Measurements from ENCODE around the gene ST13. TPM values are rescaled to one million over a fixed set of nuclear protein-coding genes. Genes with fewer than 3 reads are reported as not detected.
"Not testable (repeated sequence)": the region's sequence is repeated elsewhere in the genome, so short reads cannot be mapped to it uniquely, and the experiment has no call there.

Gene ST13
- polyA plus RNA-seq (2013, experiment 1 of 2; ENCODE audit: insufficient read length): 263 TPM
- polyA plus RNA-seq (2013, experiment 2 of 2; ENCODE audit: insufficient read length): 276 TPM

DNA sequence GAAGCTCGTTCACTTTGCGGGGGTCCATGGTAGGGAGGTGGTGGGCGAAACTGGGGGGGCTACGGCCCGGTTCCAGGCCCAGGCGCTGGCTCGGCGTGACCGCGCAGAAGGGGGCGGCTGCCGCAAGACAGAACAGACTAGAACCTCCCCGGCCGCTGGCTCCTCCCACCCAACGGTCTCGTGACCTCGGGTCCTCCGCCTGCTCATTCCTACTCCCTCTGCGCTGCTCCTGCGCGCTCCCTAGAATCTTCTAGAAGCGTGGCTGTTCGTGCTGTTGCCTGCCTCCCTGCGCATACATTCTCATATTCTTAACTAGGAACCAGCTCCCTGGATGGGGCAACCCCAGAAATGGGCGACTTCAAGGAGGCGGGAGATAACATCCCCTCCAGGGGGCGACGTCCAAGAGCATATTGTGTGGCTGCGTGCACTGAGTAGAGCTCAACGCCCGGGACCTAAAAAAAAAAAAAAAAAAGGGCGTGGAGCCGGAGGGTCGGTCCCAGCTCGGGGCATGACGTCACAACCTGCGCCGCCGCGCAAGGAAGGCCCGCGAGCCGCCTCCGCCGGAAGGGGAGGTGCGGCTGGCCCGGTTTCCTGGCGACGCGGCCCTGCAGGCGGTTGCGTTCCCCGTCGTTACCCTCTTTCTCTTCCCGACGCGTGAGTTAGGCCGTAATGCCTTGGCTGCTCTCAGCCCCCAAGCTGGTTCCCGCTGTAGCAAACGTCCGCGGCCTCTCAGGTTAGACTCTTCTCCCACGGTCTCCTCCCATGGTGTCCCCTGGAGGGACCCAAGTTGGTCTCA, at the start of gene ST13, which contains the start of gene XPNPEP3:
ST13 (minus strand) TSS at position 127 of the 796 bp plus-strand sequence; CDS start at position 28, 99 bp downstream.
XPNPEP3 (plus strand) TSS at position 636 of the 796 bp plus-strand sequence; CDS start at position 670, 34 bp downstream.
- DNase-seq: peak; percentile 98

DNA sequence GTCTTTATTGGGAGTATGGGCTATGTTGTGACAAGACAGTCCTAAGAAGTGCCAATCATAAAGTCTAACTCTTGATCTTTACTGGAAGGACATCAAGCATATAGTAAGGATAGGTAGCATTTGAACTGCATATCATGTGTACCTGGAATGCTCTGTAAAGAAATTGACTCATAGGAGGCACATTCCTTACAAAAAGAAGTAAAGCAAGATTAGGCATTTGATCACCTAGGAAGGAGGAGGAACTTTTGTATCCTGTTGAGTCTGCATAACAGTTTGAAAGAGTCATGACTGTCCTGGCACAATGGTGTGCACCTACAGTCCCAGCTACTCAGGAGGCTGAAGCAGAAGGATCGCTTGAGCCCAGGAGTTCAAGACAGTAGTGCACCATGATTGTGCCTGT, 47.7 kb upstream of the ST13 start:
- no peak for DNase-seq

DNA sequence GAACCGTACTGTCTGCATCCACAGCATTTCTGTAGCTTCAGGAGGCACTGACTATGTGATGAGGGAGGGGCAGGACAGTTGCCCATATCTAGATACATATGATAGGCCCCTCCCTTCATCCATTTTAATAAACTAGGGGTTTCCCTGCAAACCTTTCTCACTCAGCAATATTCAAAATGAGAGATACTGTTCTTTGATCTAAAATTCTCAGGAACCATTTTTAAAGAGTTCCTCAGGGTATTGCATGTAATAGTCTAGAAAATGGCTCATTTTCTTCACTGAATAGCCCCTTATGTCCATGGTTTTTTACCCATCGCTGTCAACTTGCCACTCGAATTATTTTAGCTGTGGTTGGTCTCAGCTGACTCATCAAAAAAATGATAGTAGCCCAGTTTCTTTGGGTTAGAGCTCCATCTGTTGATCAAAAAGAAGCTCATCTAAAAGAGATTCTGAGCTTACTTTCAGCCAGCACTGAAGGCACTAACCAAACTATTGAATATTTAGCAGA, 42.5 kb upstream of the ST13 start:
- DNase-seq: peak; percentile 70

DNA sequence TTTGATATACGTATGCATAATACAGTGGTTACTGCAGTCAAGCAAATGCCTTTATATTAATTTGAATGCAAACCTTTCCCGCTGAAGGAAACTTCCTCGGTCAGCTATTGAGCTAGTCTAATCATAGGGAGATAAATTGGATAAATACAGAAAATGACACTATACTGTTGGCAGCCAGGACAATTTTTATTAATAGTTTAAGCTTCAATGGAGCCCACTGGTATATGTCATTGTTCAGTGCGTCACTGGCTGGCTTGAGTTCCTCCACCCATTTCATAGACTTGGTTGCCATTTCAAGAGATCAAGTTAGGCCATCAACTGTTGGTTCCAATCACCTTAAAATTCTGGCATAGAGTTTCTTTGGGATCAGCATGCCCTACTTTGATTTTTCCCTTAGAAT, 38.0 kb upstream of the ST13 start:
- DNase-seq: no peak

DNA sequence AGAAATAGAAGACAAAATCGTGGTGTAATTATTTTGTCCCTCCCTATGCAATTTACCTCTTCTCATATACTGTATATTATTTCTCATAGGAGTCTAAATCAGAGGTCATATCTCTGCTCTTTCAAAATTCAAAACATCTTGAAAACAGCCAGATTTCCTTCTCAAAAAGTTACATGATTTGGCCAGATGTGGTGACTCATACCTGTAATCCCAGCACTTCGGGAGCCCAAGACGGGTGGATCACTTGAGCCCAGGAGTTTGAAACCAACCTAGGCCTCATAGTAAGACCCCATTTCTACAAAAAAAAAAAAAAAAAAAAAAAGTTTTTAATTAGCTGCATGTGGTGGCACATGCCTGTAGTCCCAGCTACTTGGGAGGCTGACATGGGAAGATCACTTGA, 34.4 kb upstream of the ST13 start:
- DNase-seq: no peak

DNA sequence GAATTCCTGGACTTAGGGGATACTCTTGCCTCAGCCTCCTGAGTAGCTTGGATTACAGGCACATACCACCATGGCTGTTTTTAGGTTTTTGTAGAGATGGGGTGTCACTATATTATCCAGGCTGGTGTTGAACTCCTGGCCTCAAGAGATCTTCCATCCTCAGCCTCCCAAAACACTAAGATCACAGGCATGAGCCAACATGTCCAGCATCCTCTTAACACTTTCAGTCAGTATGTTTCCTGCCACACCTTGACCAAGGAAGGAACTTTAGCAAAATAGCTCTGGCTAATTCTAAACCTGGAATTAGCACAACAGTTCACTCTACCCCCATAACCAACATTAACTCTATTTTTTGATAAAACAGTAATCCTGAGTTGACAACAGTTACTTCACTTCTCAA, 32.7 kb upstream of the ST13 start:
- no peak for DNase-seq

DNA sequence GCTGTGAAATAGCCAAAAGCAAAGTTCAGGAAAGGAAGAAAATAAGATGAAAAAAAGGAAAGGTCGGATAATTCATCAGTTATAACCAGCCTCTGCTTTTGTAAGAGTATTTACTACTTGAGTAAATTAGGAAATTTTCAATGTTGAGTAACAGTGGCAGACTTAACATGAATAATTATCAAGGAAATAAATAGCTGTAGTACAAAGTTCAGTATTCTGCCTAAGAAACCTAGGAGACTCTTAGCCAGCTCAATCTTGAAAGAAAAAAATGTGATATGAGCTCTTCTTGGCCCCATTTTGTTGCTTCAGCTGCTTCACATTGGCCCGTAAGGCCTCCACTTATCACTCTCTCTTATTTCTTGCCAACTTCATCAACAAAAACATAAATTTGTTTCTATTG, 22.5 kb upstream of the ST13 start:
- no peak for DNase-seq

DNA sequence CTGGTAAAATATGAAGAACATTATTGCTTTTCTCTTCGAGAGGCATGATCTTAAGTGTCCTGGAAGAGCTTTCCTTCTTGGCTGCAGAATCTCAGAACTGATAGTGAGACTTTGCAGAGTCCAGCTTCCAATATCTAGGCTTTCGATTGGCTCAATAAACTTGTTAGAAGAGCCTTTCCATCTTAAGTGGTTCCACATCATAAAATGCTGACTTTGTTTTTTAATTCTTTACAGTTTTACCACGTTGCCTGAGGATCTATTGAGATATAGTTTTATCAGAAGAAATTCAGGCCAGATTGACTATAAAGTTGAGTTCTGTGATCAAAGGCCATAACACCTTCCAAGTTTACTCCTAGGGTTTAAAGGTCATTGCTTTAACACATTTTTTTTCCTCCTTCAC, 21.0 kb upstream of the ST13 start:
- no peak for DNase-seq

DNA sequence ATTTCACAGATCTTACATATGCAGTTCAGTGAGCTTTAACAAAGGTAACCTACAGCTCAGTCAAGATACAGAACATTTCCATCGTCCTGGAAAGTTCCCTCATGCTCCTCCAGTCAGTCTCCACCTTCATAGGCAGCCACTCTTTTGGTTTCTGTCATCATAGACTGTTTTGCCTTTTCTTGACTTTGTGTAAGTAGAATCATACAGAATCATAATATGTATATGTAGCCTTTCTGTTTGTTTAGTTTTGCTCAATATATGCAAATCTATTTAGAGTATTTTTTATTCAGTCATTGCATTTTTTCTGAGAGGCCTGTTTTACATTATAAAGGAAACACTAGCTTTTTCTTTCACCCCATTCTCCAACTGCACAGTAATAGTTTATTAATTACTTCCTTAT, 20.5 kb upstream of the ST13 start:
- DNase-seq: no peak

DNA sequence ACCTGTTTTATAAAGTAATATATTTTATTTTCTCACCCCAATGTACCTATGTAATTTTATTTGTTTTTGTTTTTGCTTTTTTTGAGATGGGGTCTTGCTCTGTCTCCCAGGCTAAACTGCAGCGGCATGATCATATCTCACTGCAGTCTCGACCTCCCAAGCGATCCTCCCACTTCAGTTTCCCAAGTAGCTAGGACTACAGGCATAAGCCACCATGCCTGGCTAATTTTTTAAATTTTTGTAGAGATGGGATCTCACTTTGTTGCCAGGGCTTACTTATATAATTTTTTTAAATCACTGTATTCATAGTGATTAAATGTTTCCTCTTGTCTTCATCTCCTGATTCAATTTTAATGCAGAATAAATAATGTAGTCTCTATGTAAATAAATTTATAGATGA, 18.7 kb upstream of the ST13 start:
- DNase-seq: no peak

DNA sequence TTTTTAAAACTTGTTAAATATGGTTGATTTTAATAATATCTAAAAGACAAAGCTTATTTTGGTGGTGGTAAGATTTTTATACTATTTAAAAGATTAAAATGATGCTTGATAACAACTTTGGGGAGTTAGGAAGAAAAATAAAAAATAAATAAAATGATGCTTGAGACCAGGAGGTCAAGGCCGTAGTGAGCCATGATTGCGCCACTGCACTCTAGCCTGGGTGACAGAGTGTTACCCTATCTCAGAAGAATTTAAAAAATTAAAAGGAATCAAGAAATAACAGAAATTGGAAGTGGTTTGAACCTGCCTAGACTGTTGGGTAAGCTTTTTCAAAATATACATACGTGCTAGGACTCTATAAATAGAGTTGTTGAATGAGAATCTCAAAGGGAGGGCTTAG, 17.6 kb upstream of the ST13 start:
- no peak for DNase-seq

DNA sequence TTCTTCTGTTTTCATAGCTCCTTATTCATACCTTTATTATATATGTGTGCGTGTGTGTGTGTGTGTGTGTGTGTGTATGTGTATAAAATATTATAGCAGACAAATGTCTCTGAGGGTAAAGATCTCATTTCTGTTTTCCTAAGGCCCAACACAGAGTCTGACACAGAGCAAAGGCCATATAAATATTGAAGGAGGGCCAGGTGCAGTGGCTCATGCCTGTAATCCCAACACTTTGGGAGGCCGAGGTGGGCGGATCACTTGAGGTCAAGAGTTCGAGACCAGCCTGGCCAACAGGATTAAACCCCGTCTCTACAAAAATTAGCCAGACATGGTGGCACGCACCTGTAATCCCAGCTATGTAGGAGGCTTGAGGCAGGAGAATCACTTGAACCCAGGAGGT, 11.9 kb upstream of the ST13 start:
- DNase-seq: not testable (repeated sequence)

DNA sequence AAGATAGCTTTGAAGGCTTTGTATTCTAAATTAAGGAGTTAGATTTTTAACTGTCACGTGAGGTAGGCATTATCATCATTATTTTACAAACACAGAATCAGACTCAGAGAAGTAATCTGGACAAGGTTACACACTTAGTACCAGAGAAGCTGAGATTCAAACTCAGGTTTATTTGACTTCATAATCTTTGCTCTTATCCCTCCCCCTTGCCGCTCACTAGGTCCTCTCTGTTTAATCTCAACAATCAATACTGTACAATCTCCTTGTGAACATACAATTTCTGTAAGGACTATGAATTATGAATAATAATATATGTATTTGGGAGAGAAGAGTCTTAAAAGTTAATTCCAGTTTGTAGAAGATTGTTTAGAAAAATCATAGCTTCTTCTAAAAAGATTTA, 10.7 kb upstream of the ST13 start:
- no peak for DNase-seq

DNA sequence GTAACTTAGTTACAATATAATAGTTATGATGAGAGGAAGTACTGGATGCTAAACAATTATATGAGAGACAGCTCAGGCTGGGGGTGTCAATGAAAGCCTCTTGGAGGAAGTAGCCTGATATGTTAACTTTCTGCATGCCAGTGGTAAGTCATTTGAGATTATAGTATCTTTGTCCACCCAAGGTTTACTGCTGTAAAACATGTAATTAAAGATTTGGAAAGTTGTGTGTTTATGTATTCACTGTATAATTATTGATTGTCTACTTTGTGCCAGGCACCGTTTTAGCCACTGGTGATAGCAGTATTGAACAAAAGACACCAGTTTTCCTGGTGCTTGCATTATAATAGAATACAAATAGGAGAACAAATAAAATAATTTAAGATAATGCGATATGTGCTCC, 6.1 kb upstream of the ST13 start:
- DNase-seq: no peak

DNA sequence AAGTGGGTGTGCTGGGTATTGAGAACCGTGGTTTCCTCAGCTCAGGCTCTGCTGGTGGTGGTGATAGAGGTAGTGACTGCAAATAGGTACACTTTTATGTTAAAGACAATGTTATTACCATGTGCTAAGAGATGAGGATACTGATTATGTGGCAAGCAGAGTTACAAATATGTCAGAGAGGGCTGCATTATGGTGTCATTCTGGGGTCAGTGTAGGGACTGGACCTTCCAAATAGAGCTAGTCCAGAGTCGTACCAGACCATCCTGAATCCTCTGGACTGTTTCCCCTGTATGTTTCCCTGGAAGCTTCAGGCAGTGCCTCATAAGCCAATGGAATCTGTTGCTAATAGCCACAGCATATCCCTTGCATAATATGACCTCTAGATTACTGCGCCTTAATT, 5.6 kb upstream of the ST13 start, which contains the start of gene DNAJB7:
DNAJB7 (minus strand) TSS at position 101 of the 400 bp plus-strand sequence. CDS start 119 bp downstream, outside the sequence.
- no peak for DNase-seq

DNA sequence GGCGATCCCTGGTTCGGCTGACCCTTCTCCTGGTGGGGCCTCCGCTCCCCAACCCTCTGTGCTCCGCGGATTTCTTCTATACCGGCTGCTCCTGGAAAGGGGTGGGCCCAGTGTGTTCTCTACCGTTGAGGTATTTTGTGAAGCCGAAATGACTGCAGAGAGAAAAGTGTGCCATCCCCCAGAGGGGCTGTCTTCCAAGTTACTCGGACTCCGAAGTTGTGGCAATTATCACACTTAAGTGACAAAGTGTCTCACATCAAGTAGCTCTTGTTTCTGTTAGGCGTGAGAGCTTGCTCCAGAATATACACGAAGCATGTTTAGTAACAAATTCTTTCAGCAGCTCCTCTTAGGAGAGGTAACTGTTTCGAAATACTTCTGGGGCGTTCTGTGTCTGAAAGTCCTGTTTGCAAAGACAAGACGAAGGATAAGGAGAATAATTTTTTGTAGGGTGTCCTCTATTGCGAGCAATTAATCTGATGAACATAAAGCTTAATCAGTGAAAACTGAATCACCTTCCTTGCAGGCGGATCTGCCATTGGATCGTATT, 943 bp upstream of the ST13 start:
- no peak for DNase-seq

DNA sequence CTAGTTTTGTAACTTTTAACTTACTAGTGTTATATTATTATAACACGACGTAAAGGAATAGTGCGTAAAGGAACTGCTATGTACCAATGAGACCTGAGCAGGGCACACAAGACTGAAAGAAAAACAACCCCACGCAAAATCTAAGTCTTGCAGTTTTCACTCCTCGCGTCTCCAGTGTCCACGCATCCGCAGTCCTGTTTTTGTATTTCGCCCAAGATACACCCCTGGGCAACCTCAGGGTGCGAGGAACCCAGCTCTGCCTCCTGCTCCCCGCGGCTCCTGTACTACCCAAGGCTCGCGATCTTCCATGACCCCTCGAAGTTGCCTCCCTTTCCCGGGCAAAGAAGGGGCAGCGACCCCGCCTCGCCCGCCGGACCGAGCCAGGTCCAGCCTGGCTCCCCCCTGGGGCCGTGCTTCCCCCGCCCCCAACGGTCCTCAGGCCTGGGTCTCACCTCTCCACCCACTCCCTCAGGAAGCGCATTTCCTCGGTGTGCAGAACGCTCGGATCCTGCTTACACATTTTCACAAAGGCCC, 393 bp downstream of the ST13 start:
- no peak for DNase-seq

DNA sequence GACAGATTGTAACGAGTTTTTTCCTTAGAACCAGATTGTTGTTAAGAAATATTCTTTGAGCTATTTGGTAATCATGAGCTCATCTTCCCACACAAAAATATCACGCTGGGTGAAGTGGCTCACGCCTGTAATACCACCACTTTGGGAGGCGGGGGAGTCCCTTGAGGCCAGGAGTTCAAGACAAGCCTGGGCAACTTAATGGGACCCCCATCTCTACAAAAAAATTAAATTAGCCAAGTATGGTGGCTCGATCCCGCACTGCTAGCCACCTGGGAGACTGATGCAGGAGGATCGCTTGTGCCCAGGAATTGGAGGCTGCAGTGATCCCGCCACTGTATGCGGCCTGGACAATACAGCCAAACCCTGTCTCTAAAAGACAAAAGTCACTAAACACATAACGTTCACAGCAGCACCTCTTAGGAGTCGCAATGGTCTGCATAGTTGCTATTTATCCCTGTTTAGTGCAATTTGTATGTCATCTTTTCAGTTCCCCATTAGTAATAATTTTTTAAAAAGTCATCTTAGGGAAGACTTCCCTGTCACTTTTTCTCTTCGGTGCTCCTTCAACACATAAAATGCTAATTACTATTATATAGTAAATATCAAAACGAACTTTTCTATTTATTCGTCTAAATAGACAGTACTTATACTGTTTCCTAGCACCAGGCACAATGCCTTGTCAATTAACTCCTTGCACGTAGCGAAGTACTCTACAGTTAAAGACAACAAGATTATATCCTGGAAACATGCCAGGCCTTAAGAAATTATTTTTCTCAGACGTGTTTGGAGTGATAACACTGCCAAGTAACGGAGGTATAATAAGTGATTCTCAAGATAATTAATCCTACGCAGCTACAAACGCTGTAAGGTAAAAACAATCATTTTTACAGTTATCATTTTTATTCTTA, 1.1 kb downstream of the ST13 start:
- DNase-seq: no peak

DNA sequence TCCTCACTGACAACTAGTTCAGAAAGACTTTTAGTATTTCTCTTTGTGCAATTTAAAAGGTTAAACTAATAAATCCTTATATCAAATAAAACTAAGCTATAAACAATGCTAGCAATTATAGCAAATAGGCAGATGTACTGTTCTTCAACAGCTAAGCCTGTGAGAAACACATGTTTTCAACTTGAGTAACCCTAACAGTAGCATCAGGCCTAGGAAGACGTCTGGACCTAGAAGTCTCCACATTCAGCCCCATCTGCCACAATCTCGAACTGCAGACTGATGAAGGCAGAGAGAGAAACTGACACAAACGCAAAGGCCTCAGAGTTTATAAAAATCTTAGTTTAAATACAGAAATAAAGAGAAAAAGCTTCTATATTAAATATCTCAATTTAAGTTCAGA, 2.5 kb downstream of the ST13 start:
- DNase-seq: no peak

DNA sequence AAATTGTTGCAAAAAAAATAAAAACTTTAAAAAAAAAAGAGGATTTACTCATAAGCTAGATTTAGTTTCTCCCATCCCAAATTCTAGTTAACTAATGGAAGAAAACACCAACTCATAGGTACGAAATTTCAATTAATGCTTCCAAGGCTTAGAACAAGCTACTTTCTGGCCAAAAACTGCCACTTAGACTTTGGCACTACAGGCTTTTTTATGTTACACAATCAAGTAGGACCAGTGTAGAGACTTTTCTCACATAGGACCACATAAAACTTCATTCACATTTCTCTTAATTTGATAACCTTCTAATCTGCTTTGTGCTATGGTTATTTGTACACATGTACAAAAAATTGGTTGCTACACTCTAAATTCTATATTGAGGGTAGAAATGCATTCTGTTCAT, 3.1 kb downstream of the ST13 start:
- no peak for DNase-seq

DNA sequence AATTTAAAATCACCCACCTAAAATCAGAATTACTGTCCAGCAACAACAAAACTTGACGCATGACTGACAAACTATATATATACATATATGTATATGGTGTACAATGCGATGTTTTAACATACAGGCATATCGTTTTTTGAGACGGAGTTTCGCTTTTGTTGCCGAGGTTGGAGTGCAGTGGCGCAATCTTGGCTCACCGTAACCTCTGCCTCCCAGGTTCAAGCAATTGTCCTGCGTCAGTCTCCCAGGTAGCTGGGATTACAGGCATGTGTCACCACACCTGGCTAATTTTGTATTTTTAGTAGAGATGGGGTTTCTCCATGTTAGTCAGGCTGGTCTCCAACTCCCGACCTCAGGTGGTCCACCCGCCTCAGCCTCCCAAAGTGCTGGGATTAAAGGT, 10.6 kb downstream of the ST13 start:
- DNase-seq: not testable (repeated sequence)

DNA sequence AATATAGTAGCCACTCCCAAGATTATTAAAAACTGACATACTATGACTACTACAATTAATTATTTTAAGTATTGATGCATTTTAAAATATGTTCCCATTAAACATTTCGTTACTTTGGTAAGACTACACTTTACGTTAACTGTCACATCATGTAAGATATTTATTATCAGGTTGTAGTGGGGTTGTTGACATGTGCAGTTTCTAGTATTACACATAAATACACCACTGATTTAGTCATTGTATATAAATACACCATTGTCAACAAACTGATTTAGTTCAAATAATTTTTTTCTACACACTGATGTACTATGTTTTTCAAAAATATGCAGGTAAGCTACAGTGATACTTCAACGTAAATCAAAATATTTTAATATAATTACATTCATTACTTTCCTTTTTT, 11.5 kb downstream of the ST13 start:
- no peak for DNase-seq

DNA sequence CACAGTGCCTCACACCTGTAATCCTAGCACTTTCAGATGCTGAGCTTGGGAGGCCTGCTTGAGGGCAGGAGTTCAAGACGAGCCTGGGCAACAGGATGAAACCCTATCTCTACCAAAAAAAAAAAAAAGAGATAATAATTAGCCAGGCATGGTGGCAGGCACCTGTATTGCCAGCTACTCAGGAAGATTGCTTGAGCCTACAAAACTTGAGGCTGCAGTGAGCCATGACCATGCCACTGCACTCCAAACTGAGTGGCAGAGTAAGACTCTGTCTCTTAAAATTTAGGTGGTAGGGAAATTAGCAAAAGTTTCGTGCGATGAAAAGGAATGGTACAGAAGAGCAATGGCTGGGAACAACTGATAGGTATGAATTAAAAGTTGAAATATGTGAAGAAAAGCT, 18.0 kb downstream of the ST13 start:
- DNase-seq: no peak
